IMR-90 (cell line): ENCODE measurements around the gene OSGIN1. TPM values are rescaled to one million over a fixed set of nuclear protein-coding genes. Genes with fewer than 3 reads are reported as not detected.

Source experiments
- ATAC-seq: fragments of 200-7000 bp; cut with Tn5 transposase; 2 replicates; pipeline ENCODE4 v1.9.1; 2020; ENCODE audit warnings: low read depth, mild to moderate bottlenecking, moderate library complexity
- BruUV-seq: library from RNA; stranded (reverse); fragments of 400-500 nt; replicated peaks from 2 replicates; lab custom pipeline; 2021; lab: Mats Ljungman, UMichigan
- CTCF ChIA-PET: fragments of 300-600 bp; formaldehyde crosslinking; extraction: SDS; loops from one replicate; lab custom pipeline; 2021; ENCODE audit warnings: antibody characterized with exemption; lab: Yijun Ruan, JAX
- POLR2A ChIA-PET: fragments of 300-600 bp; sonication (Branson Sonifier 250); formaldehyde crosslinking; loops from one replicate; lab custom pipeline; 2022; ENCODE audit warnings: antibody characterized with exemption; ENCODE audit not compliant: unreplicated experiment; lab: Charles Lee
- DNase-seq: peaks from one replicate; pipeline ENCODE4 v3.0.0; 2013
- H2AFZ ChIP-seq: replicated peaks from 2 replicates; pipeline ENCODE3; 2013; ENCODE audit warnings: low read length, mild to moderate bottlenecking; ENCODE audit not compliant: poor library complexity
- H2AK5ac ChIP-seq: 2 replicates; pipeline ENCODE4 v1.6.1; 2013; ENCODE audit warnings: low read depth, low read length, inconsistent platforms
- H2AK9ac ChIP-seq: replicated peaks from 2 replicates; pipeline ENCODE3; 2013; ENCODE audit warnings: mild to moderate bottlenecking, low read depth, low read length, moderate library complexity; ENCODE audit not compliant: poor library complexity
- H2BK120ac ChIP-seq: 2 replicates; pipeline ENCODE4 v1.6.1; 2013; ENCODE audit warnings: low read depth, low read length, inconsistent platforms
- H2BK15ac ChIP-seq: 3 replicates; pipeline ENCODE4 v1.6.1; 2013; ENCODE audit warnings: low read depth, low read length, inconsistent platforms
- H2BK20ac ChIP-seq: 2 replicates; pipeline ENCODE4 v1.6.1; 2013; ENCODE audit warnings: low read depth, mild to moderate bottlenecking, inconsistent platforms, low read length, moderate library complexity
- H2BK5ac ChIP-seq: 2 replicates; pipeline ENCODE4 v1.6.1; 2013; ENCODE audit warnings: mild to moderate bottlenecking, low read depth, low read length, inconsistent platforms; ENCODE audit not compliant: poor library complexity, severe bottlenecking
- H3K14ac ChIP-seq: replicated peaks from 2 replicates; pipeline ENCODE4 v1.6.1; 2013; ENCODE audit warnings: low read depth, low read length, inconsistent platforms
- H3K18ac ChIP-seq: 2 replicates; pipeline ENCODE4 v1.6.1; 2013; ENCODE audit warnings: low read depth, low read length, control low read depth
- H3K23ac ChIP-seq: 2 replicates; pipeline ENCODE4 v1.6.1; 2013; ENCODE audit warnings: low read depth, low read length, inconsistent platforms
- H3K27ac ChIP-seq: 2 replicates; pipeline ENCODE4 v1.5.1; 2013; ENCODE audit warnings: mild to moderate bottlenecking, control low read depth, low read length; ENCODE audit not compliant: insufficient read depth
- H3K27me3 ChIP-seq: 2 replicates; pipeline ENCODE4 v1.6.1; 2013; ENCODE audit warnings: low read length; ENCODE audit not compliant: control insufficient read depth, insufficient read depth
- H3K36me3 ChIP-seq: 2 replicates; pipeline ENCODE4 v1.6.1; 2013; ENCODE audit warnings: low read length, mixed read lengths; ENCODE audit not compliant: control insufficient read depth, insufficient read depth
- H3K4ac ChIP-seq: 2 replicates; pipeline ENCODE4 v1.6.1; 2013; ENCODE audit warnings: low read depth, low read length, inconsistent platforms
- H3K4me1 ChIP-seq: 2 replicates; pipeline ENCODE4 v1.6.1; 2013; ENCODE audit warnings: low read length, mixed read lengths; ENCODE audit not compliant: control insufficient read depth, insufficient read depth
- H3K4me2 ChIP-seq: 2 replicates; pipeline ENCODE4 v1.6.1; 2013; ENCODE audit warnings: low read depth, mild to moderate bottlenecking, control low read depth, low read length, moderate library complexity
- H3K4me3 ChIP-seq: 2 replicates; pipeline ENCODE4 v1.5.1; 2013; ENCODE audit warnings: low read depth, mild to moderate bottlenecking, control low read depth, low read length, moderate library complexity; ENCODE audit not compliant: insufficient read depth
- H3K56ac ChIP-seq: 2 replicates; pipeline ENCODE4 v1.6.1; 2013; ENCODE audit warnings: low read length, inconsistent platforms; ENCODE audit not compliant: insufficient read depth; ENCODE audit errors: extremely low read depth
- H3K79me1 ChIP-seq, 2 experiments: 2 replicates each; pipeline ENCODE4 v1.6.1; 2013; ENCODE audit warnings: low read length in 2 of 2, inconsistent platforms in 1 of 2, low read depth in 1 of 2
- H3K9ac ChIP-seq: 2 replicates; pipeline ENCODE4 v1.6.1; 2013; ENCODE audit warnings: low read depth, low read length, control low read depth
- H3K9me1 ChIP-seq: 2 replicates; pipeline ENCODE4 v1.6.1; 2013; ENCODE audit warnings: low read length, inconsistent platforms; ENCODE audit not compliant: insufficient read depth
- H3K9me3 ChIP-seq: 2 replicates; pipeline ENCODE4 v1.6.1; 2013; ENCODE audit warnings: low read length; ENCODE audit not compliant: control insufficient read depth, insufficient read depth
- H4K20me1 ChIP-seq: 2 replicates; pipeline ENCODE4 v1.6.1; 2013; ENCODE audit warnings: low read length, inconsistent platforms; ENCODE audit not compliant: insufficient read depth
- H4K5ac ChIP-seq: 2 replicates; pipeline ENCODE4 v1.6.1; 2013; ENCODE audit warnings: mild to moderate bottlenecking, low read depth, low read length, control low read depth
- H4K8ac ChIP-seq, 2 experiments: 2 replicates each; pipeline ENCODE4 v1.6.1; 2013; ENCODE audit warnings: low read depth in 2 of 2, low read length in 2 of 2, control low read depth in 1 of 2, inconsistent platforms in 1 of 2
- H4K91ac ChIP-seq: 2 replicates; pipeline ENCODE4 v1.6.1; 2013; ENCODE audit warnings: low read depth, low read length, inconsistent platforms; ENCODE audit not compliant: insufficient read depth
- BHLHE40 ChIP-seq: fragments of 150-350 bp; IDR thresholded peaks from 2 replicates; pipeline ENCODE4 v1.6.1; 2016; ENCODE audit warnings: mild to moderate bottlenecking, low read depth, low read length
- CEBPB ChIP-seq: IDR thresholded peaks from 2 replicates; pipeline ENCODE4 v1.6.1; 2012; ENCODE audit warnings: low read depth, low read length, improper control_type of control experiment
- CHD1 ChIP-seq: IDR thresholded peaks from 2 replicates; pipeline ENCODE4 v1.6.1; 2012; ENCODE audit warnings: low read depth, low read length, improper control_type of control experiment
- CTCF ChIP-seq: conservative IDR thresholded peaks from 2 replicates; pipeline ENCODE4 v1.5.1; 2012; ENCODE audit warnings: mild to moderate bottlenecking, low read depth, low read length, improper control_type of control experiment
- ELK1 ChIP-seq: fragments of 150-350 bp; IDR thresholded peaks from 2 replicates; pipeline ENCODE4 v1.6.1; 2016; ENCODE audit warnings: low read depth, mild to moderate bottlenecking, low read length, moderate library complexity, borderline replicate concordance
- FOS ChIP-seq: fragments of 150-350 bp; IDR thresholded peaks from 2 replicates; pipeline ENCODE4 v1.6.1; 2016; ENCODE audit warnings: low read depth, low read length
- MAFK ChIP-seq: IDR thresholded peaks from 2 replicates; pipeline ENCODE4 v1.6.1; 2012; ENCODE audit warnings: low read depth, low read length, improper control_type of control experiment
- MAZ ChIP-seq: IDR thresholded peaks from 2 replicates; pipeline ENCODE4 v1.6.1; 2012; ENCODE audit warnings: low read depth, mild to moderate bottlenecking, low read length, improper control_type of control experiment, moderate library complexity, borderline replicate concordance
- MXI1 ChIP-seq: IDR thresholded peaks from 2 replicates; pipeline ENCODE4 v1.6.1; 2012; ENCODE audit warnings: low read depth, mild to moderate bottlenecking, low read length, moderate library complexity, borderline replicate concordance
- NFE2L2 ChIP-seq: fragments of 150-350 bp; IDR thresholded peaks from 2 replicates; pipeline ENCODE4 v1.6.1; 2016; ENCODE audit warnings: low read depth, mild to moderate bottlenecking, low read length
- POLR2A ChIP-seq: IDR thresholded peaks from 2 replicates; pipeline ENCODE4 v1.6.1; 2012; ENCODE audit warnings: mild to moderate bottlenecking, low read depth, low read length
- RAD21 ChIP-seq: IDR thresholded peaks from 2 replicates; pipeline ENCODE4 v1.6.1; 2012; ENCODE audit warnings: low read length, improper control_type of control experiment
- RCOR1 ChIP-seq: IDR thresholded peaks from 2 replicates; pipeline ENCODE4 v1.6.1; 2012; ENCODE audit warnings: mild to moderate bottlenecking, low read length, improper control_type of control experiment; ENCODE audit not compliant: insufficient replicate concordance
- RFX5 ChIP-seq: IDR thresholded peaks from 2 replicates; pipeline ENCODE4 v1.8.0; 2012; ENCODE audit warnings: low read depth, mild to moderate bottlenecking, low read length, moderate library complexity
- SMC3 ChIP-seq: fragments of 150-350 bp; IDR thresholded peaks from 2 replicates; pipeline ENCODE4 v1.6.1; 2016; ENCODE audit warnings: low read depth, mild to moderate bottlenecking, antibody characterized with exemption, low read length, moderate library complexity
- USF2 ChIP-seq: fragments of 150-350 bp; IDR thresholded peaks from 2 replicates; pipeline ENCODE4 v1.6.1; 2017; ENCODE audit warnings: mild to moderate bottlenecking, antibody characterized with exemption, low read length, low read depth
- WGBS, 2 experiments: methylation state at CpG; one replicate each; pipeline versions ENCODE4 v1.1.5 to v1.1.7; 2013; ENCODE audit warnings: missing lambda C conversion rate in 2 of 2; ENCODE audit not compliant: insufficient read length in 1 of 2; ENCODE audit errors: extremely low coverage in 2 of 2; 5-methylcytosine and 5-hydroxymethylcytosine counted together
- dilution Hi-C: fragments of 300-500 bp; cut with HindIII; formaldehyde crosslinking; loops from one replicate; pipeline ENCODE4 v1.14.3; 2018; ENCODE audit warnings: low sequenced_read_pairs; ENCODE audit not compliant: unreplicated experiment
- in situ Hi-C: fragments of 300-500 bp; cut with MboI; formaldehyde crosslinking; loops from 3 replicates; pipeline ENCODE4 v1.14.3; 2019; ENCODE audit warnings: low sequenced_read_pairs, inconsistent platforms, mixed read lengths
- intact Hi-C: fragments of 100-400 bp; cut with micrococcal nuclease; formaldehyde crosslinking; loops from 2 replicates; pipeline ENCODE4 v1.10.0; 2022
- polyA plus RNA-seq, 3 experiments: library from polyadenylated mRNA; depleted of rRNA; stranded (reverse); fragments of >200 nt; gene quantifications; 2 replicates each; pipeline ENCODE4 v1.2.3, GENCODE V29; 2012; ENCODE audit warnings: low replicate concordance in 1 of 3
- total RNA-seq: library from RNA; depleted of rRNA; stranded (reverse); fragments of >200 nt; gene quantifications from 2 replicates; pipeline ENCODE4 v1.2.3, GENCODE V29; 2012

OSGIN1 gene
- total and polyA plus RNA-seq, 2 of the 4 experiments (the other 2 are of a cell fraction), result 0.90 to 6.4 TPM

- DNase-seq (no peak), ATAC-seq (no peak)
- H4K20me1 ChIP-seq, result no peaks in the 10 kb centered on the region; the same call in none of the 2 replicates
- no peaks in the 10 kb centered on the region for H3K4me1 ChIP-seq
- dilution Hi-C loops, result no loop called here
- no peaks in the 10 kb centered on the region; the same call in 1 of the 2 replicates for H3K9me1 ChIP-seq
- H3K23ac ChIP-seq, result no peak overlapping the region
- H2BK5ac ChIP-seq, result no peak overlapping the region
- no peak overlapping the region for H2AFZ ChIP-seq
- no TSS peak for BruUV-seq
- no peak overlapping the region for H2AK9ac ChIP-seq
- no peak overlapping the region for H2AK5ac ChIP-seq
- H3K9me3 ChIP-seq, result no peaks in the 10 kb centered on the region
- no peak overlapping the region for H2BK15ac ChIP-seq
- no peak overlapping the region for H4K8ac ChIP-seq
- peaks cover 12% of the 10 kb centered on the region; the same call in 1 of the 2 replicates for H3K36me3 ChIP-seq
- WGBS, 2 experiments, result no CpG with 5 or more reads among the region's 2 CpGs
- no peak overlapping the region for H3K4ac ChIP-seq
- H3K27ac ChIP-seq, result no peak overlapping the region
- no peaks in the 10 kb centered on the region for H3K79me1 ChIP-seq
- H4K5ac ChIP-seq, result no peak overlapping the region
- no peak overlapping the region for H3K18ac ChIP-seq
- intact Hi-C loops, result loop anchor here (5.0 kb wide), 1 partner anchor 75 kb away; the partner anchor contains the start of gene SLC38A8
- POLR2A ChIA-PET, result no interaction called here
- H3K27me3 ChIP-seq, result peaks cover 23% of the 10 kb centered on the region
- H4K91ac ChIP-seq, result no peak overlapping the region
- TF ChIP-seq SMC3 (no peak), MXI1 (no peak), MAZ (no peak), ELK1 (no peak), POLR2A (no peak), RAD21 (no peak), BHLHE40 (no peak), USF2 (no peak), RCOR1 (no peak), CHD1 (no peak), FOS (no peak), CEBPB (no peak), CTCF (no peak), NFE2L2 (no peak), MAFK (no peak), RFX5 (no peak)
- CTCF ChIA-PET, result no interaction called here
- H3K4me2 ChIP-seq, result no peak overlapping the region
- no peak overlapping the region for H2BK20ac ChIP-seq
- H3K56ac ChIP-seq, result no peak overlapping the region
- H3K4me3 ChIP-seq, result no peak overlapping the region
- H3K14ac ChIP-seq, result no peak overlapping the region
- no peak overlapping the region for H2BK120ac ChIP-seq
- H3K9ac ChIP-seq, result no peak overlapping the region
- in situ Hi-C loops, result loop anchor here (10.0 to 25.0 kb wide), 2 partner anchors 208 to 520 kb away; no protein-coding TSS in a partner anchor
Observed at GRCh38 chr16:83967091-83967490, 14.1 kb downstream of the OSGIN1 start.
